CD4-positive, alpha-beta memory T cell (primary cell): Measurements from ENCODE around the gene DYNC2LI1. TPM values are rescaled to one million over a fixed set of nuclear protein-coding genes. Genes with fewer than 3 reads are reported as not detected.
A peak's percentile ranks its signal among the peaks of the same experiment; 100 is the strongest.

ENCODE experiments used
- CTCF ChIA-PET: fragments of 350-600 bp; sonication (Branson Sonifier 250); formaldehyde crosslinking; loops from one replicate; lab custom pipeline; 2021; ENCODE audit warnings: inconsistent platforms; ENCODE audit not compliant: partially characterized antibody; lab: Charles Lee
- POLR2A ChIA-PET: fragments of 350-600 bp; sonication (Branson Sonifier 250); formaldehyde crosslinking; loops from one replicate; lab custom pipeline; 2021; ENCODE audit not compliant: partially characterized antibody; lab: Charles Lee
- DNase-seq, 5 donors: peaks; one replicate each; pipeline versions ENCODE4 v3.0.0 to v3.0.0-alpha.2; 2020 to 2022; ENCODE audit warnings: mixed read lengths in 1 of 5
- H3K27ac ChIP-seq: one replicate; pipeline ENCODE4 v1.7.0; 2013; ENCODE audit warnings: low read depth, low read length
- H3K27me3 ChIP-seq: 2 replicates; pipeline ENCODE4 v1.7.0; 2013; ENCODE audit warnings: mild to moderate bottlenecking, low read length, moderate library complexity; ENCODE audit not compliant: insufficient read depth
- H3K36me3 ChIP-seq: 2 replicates; pipeline ENCODE4 v1.7.0; 2013; ENCODE audit warnings: mild to moderate bottlenecking, low read length, moderate library complexity; ENCODE audit not compliant: insufficient read depth
- H3K4me1 ChIP-seq: 2 replicates; pipeline ENCODE4 v1.7.0; 2013; ENCODE audit warnings: mild to moderate bottlenecking, low read length, moderate library complexity; ENCODE audit not compliant: insufficient read depth
- H3K4me3 ChIP-seq, 2 donors: one replicate each; pipeline ENCODE4 v1.7.0; 2013; ENCODE audit warnings: low read length in 2 of 2, mild to moderate bottlenecking in 1 of 2
- H3K9me3 ChIP-seq, 2 donors: one replicate each; pipeline ENCODE4 v1.7.0; 2013; ENCODE audit warnings: low read length in 2 of 2, control low read depth in 1 of 2; ENCODE audit not compliant: control insufficient read depth in 1 of 2
- H3K27ac Mint-ChIP-seq, 7 donors: one replicate each; pipeline ENCODE4 v1.8.0; 2020 to 2021; ENCODE audit warnings: mixed read lengths in 7 of 7, mild to moderate bottlenecking in 6 of 7, inconsistent platforms in 3 of 7, moderate library complexity in 3 of 7
- H3K27me3 Mint-ChIP-seq, 2 donors: one replicate each; pipeline ENCODE4 v1.8.0; 2020 to 2021; ENCODE audit warnings: mixed read lengths in 2 of 2
- H3K36me3 Mint-ChIP-seq, 2 donors: one replicate each; pipeline ENCODE4 v1.8.0; 2020 to 2021; ENCODE audit warnings: mixed read lengths in 2 of 2, inconsistent platforms in 1 of 2, mild to moderate bottlenecking in 1 of 2
- H3K4me1 Mint-ChIP-seq, 4 donors: one replicate each; pipeline ENCODE4 v1.8.0; 2020 to 2021; ENCODE audit warnings: mixed read lengths in 4 of 4, mild to moderate bottlenecking in 1 of 4
- H3K4me3 Mint-ChIP-seq, 8 donors: one replicate each; pipeline ENCODE4 v1.8.0; 2020 to 2021; ENCODE audit warnings: mixed read lengths in 8 of 8, mild to moderate bottlenecking in 7 of 8, moderate library complexity in 6 of 8, inconsistent platforms in 3 of 8
- H3K9me3 Mint-ChIP-seq, 8 donors: one replicate each; pipeline ENCODE4 v1.8.0; 2020 to 2021; ENCODE audit warnings: mixed read lengths in 8 of 8, mild to moderate bottlenecking in 5 of 8, inconsistent platforms in 3 of 8, moderate library complexity in 1 of 8
- intact Hi-C: fragments of 100-400 bp; cut with micrococcal nuclease; formaldehyde crosslinking; loops from one replicate; pipeline ENCODE4 v1.15.1; 2023
- polyA plus RNA-seq, 2 donors: library from polyadenylated mRNA; unstranded; fragments of 300-500 nt; fragmentation: Illumina TruSeq; gene quantifications; one replicate each; pipeline ENCODE4 v1.2.3, GENCODE V29; 2021
- total RNA-seq, 2 experiments: library from RNA; stranded (reverse); gene quantifications; one replicate each; pipeline ENCODE4 v1.2.3, GENCODE V29; 2021

Gene DYNC2LI1
- total and polyA plus RNA-seq, 4 experiments from 2014 or later, result 2.9 to 7.1 (median 4.5) TPM

DNA sequence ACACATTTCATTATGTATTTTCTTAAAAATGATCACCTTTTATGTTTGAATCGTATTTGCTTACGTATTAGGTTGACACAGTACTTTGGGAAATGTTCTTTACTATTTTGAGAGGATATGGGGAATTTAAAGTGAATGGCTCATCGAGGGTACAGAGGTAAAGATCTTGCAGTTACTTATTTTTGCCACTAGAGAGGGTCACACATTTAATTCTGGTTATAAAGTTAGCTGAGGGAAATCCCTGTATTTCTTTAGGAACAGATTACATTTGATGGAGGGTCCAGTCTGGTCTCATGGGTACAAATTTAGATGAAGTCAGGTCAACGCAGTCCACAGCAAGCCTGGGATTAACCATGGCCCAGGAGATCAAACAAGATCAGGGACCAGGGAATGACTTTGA lies 24.5 kb downstream of the DYNC2LI1 start:
- DNase-seq, result no peak
- H3K4me3 Mint-ChIP-seq, result no peak overlapping the region
- peaks cover 7 to 23% of the 10 kb centered on the region in 2 donors for H3K36me3 Mint-ChIP-seq
- Histone ChIP-seq H3K36me3 (no peaks in the 10 kb centered on the region), H3K27me3 (no peaks in the 10 kb centered on the region), H3K27ac (no peak overlapping the region), H3K9me3 (no peaks in the 10 kb centered on the region), H3K4me3 (no peak overlapping the region), H3K4me1 (no peaks in the 10 kb centered on the region)
- no peak overlapping the region for H3K27ac Mint-ChIP-seq
- no peaks in the 10 kb centered on the region for H3K27me3 Mint-ChIP-seq
- no peaks in the 10 kb centered on the region for H3K4me1 Mint-ChIP-seq
- intact Hi-C loops, result no loop called here
- H3K9me3 Mint-ChIP-seq, result no peaks in the 10 kb centered on the region
- ChIA-PET POLR2A (no interaction called here), CTCF (no interaction called here)

DNA sequence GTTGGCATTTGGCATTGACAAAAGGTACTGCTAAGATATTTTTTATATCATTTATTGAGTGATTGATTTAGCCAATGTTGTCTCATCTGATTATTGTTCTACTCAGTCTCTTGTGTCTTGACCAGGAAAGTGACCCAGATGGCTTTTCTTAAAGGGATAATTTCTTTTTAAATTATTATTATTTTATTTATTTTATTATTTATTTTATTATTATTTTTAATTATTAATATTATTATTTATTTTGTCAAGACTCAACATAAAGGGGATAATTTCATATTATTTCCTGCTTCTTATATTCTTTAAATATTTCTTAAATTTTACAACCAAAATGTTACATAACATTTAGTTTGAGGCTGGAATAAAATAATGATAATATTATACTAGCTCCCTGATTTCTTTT lies 27.1 kb downstream of the DYNC2LI1 start:
- Mint-ChIP-seq H3K4me1 (no peaks in the 10 kb centered on the region), H3K27me3 (no peaks in the 10 kb centered on the region), H3K36me3 (peaks cover 3 to 19% of the 10 kb centered on the region in 2 donors), H3K4me3 (no peak overlapping the region), H3K27ac (no peak overlapping the region), H3K9me3 (peaks cover 0 to 2% (median 0%) of the 10 kb centered on the region in 8 donors)
- intact Hi-C loops, result no loop called here
- H3K27me3 ChIP-seq, result no peaks in the 10 kb centered on the region
- H3K27ac ChIP-seq, result no peak overlapping the region
- no peak for DNase-seq
- no peaks in the 10 kb centered on the region for H3K9me3 ChIP-seq
- ChIA-PET POLR2A (no interaction called here), CTCF (no interaction called here)
- no peaks in the 10 kb centered on the region for H3K4me1 ChIP-seq
- H3K4me3 ChIP-seq, result no peak overlapping the region
- H3K36me3 ChIP-seq, result no peaks in the 10 kb centered on the region

DNA sequence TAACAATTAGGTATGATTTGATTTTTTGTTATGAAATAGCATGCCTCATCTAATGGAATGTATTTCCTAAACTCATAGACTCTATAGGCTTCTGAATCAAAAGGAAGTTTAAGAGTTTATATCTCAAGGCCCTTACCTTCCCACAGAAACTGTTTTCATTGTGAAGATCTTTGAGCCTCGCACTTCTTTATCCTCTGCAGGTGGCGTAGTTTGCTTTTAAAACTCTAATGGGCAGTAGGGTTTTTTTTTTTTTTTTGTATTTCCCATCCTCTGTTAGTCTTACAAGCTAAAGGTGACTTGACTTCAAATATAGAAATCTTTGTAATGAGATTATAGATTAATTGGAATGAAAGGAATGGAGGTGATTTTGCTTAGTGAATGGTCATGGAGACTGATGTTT lies 28.3 kb downstream of the DYNC2LI1 start:
- H3K4me1 ChIP-seq, result no peaks in the 10 kb centered on the region
- Mint-ChIP-seq H3K27me3 (no peaks in the 10 kb centered on the region), H3K4me1 (no peaks in the 10 kb centered on the region), H3K36me3 (peaks cover 4 to 17% of the 10 kb centered on the region in 2 donors), H3K4me3 (no peak overlapping the region), H3K9me3 (peaks cover 0 to 2% (median 0%) of the 10 kb centered on the region in 8 donors), H3K27ac (no peak overlapping the region)
- H3K36me3 ChIP-seq, result no peaks in the 10 kb centered on the region
- H3K9me3 ChIP-seq, result no peaks in the 10 kb centered on the region
- H3K27ac ChIP-seq, result no peak overlapping the region
- POLR2A ChIA-PET, result no interaction called here
- CTCF ChIA-PET, result no interaction called here
- no peaks in the 10 kb centered on the region for H3K27me3 ChIP-seq
- intact Hi-C loops, result no loop called here
- H3K4me3 ChIP-seq, result no peak overlapping the region
- DNase-seq, result no peak

DNA sequence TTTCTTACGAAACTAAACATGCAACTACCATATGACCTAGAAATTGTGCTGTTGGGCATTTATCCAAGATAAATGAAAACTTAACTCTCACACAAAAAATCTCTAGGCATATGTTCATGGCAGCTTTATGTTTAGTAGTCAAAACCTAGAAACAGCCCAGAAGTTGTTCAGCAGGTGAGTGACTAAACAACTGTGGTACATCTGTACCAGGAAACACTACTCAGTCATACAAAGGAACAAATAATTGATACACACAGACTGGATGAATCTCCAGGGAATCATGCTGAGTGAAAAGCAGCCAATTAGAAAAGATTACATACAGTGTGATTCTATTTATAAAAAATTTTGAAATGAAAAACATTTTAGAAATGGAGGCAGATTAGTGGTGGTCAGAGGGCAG lies 29.3 kb downstream of the DYNC2LI1 start:
- ChIA-PET POLR2A (no interaction called here), CTCF (no interaction called here)
- Histone ChIP-seq H3K36me3 (no peaks in the 10 kb centered on the region), H3K4me3 (no peak overlapping the region), H3K4me1 (no peaks in the 10 kb centered on the region), H3K9me3 (no peaks in the 10 kb centered on the region), H3K27me3 (no peaks in the 10 kb centered on the region), H3K27ac (no peak overlapping the region)
- DNase-seq, result no peak
- Mint-ChIP-seq H3K36me3 (peaks cover 4 to 17% of the 10 kb centered on the region in 2 donors), H3K27me3 (no peaks in the 10 kb centered on the region), H3K9me3 (peaks cover 0 to 2% (median 0%) of the 10 kb centered on the region in 8 donors), H3K27ac (peak overlapping the region in 1 of 7 donors; percentile 13), H3K4me1 (no peaks in the 10 kb centered on the region), H3K4me3 (no peak overlapping the region)
- intact Hi-C loops, result no loop called here

DNA sequence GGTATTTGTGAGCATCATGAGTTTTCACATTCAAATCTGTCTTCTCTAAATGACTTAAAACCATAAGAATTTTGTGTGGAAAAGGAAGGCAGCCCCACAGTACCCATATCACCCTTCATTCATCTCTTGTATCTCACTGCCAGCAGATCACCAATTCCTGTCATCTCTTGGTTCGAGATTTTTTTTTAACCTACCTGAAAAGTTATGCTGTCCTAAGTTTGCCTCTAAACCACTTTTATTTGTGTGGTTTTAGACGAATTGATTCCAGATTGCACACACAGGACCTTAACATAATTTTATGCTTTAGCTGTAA lies 32.8 kb downstream of the DYNC2LI1 start:
- Mint-ChIP-seq H3K27ac (no peak overlapping the region), H3K27me3 (no peaks in the 10 kb centered on the region), H3K4me1 (no peaks in the 10 kb centered on the region), H3K9me3 (peaks cover 0 to 2% (median 0%) of the 10 kb centered on the region in 8 donors), H3K4me3 (no peak overlapping the region), H3K36me3 (peaks cover 4 to 20% of the 10 kb centered on the region in 2 donors)
- no peak overlapping the region for H3K4me3 ChIP-seq
- POLR2A ChIA-PET, result no interaction called here
- CTCF ChIA-PET, result no interaction called here
- H3K27ac ChIP-seq, result no peak overlapping the region
- H3K36me3 ChIP-seq, result no peaks in the 10 kb centered on the region
- no peak for DNase-seq
- no peaks in the 10 kb centered on the region for H3K4me1 ChIP-seq
- H3K9me3 ChIP-seq, result no peaks in the 10 kb centered on the region
- intact Hi-C loops, result no loop called here
- H3K27me3 ChIP-seq, result no peaks in the 10 kb centered on the region

DNA sequence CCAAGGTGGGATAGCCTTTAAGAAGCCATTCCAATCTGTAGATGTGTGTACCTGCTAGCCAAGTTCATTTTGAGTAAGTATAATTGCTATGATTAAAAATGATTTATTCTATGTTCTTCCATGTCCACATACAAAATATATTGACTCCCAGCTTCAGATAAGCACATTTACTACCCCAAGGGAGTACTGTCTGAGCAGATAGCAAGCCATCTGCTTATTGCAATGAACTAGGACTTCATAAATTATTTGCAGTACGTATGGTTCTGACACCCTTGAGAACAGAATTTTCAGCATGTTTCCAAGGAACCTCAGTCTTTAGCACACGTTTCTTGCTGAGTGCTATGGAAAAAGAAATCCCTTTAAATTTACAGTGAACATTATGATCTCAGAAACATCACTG lies 36.6 kb downstream of the DYNC2LI1 start:
- no peak overlapping the region for H3K27ac ChIP-seq
- no peaks in the 10 kb centered on the region for H3K9me3 ChIP-seq
- H3K36me3 Mint-ChIP-seq, result peaks cover 3 to 5% of the 10 kb centered on the region in 2 donors
- H3K27ac Mint-ChIP-seq, result no peak overlapping the region
- peaks cover 0 to 2% (median 0%) of the 10 kb centered on the region in 8 donors for H3K9me3 Mint-ChIP-seq
- H3K4me1 ChIP-seq, result no peaks in the 10 kb centered on the region
- intact Hi-C loops, result no loop called here
- ChIA-PET POLR2A (no interaction called here), CTCF (no interaction called here)
- no peak for DNase-seq
- no peaks in the 10 kb centered on the region for H3K36me3 ChIP-seq
- no peaks in the 10 kb centered on the region for H3K27me3 ChIP-seq
- no peak overlapping the region for H3K4me3 Mint-ChIP-seq
- no peak overlapping the region for H3K4me3 ChIP-seq
- H3K27me3 Mint-ChIP-seq, result no peaks in the 10 kb centered on the region
- no peaks in the 10 kb centered on the region for H3K4me1 Mint-ChIP-seq

DNA sequence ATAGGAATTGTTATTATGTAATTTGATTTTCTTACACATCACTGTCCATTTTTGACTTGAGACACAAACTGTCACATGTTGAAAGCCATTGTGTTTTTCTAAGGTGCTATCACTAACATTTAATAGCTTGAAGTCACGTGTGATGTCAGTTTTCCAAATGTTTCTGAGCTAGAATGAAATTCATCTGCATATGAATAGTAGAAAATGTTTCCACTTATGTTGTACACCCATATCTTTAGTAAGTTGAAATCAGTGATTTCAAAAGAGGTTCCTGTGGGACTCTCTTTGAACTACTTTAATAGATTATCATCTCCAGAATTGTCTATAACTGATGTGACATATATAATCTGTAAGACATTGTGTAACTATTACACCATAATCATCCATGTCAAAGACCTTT lies 37.0 kb downstream of the DYNC2LI1 start:
- Histone ChIP-seq H3K4me1 (no peaks in the 10 kb centered on the region), H3K27me3 (no peaks in the 10 kb centered on the region), H3K36me3 (no peaks in the 10 kb centered on the region), H3K27ac (no peak overlapping the region), H3K9me3 (no peaks in the 10 kb centered on the region), H3K4me3 (no peak overlapping the region)
- ChIA-PET CTCF (no interaction called here), POLR2A (no interaction called here)
- H3K27ac Mint-ChIP-seq, result no peak overlapping the region
- no peaks in the 10 kb centered on the region for H3K27me3 Mint-ChIP-seq
- no peak overlapping the region for H3K4me3 Mint-ChIP-seq
- H3K4me1 Mint-ChIP-seq, result no peaks in the 10 kb centered on the region
- H3K9me3 Mint-ChIP-seq, result peaks cover 0 to 2% (median 0%) of the 10 kb centered on the region in 8 donors
- no peak for DNase-seq
- intact Hi-C loops, result no loop called here
- peaks cover 3% of the 10 kb centered on the region in 2 donors for H3K36me3 Mint-ChIP-seq

DNA sequence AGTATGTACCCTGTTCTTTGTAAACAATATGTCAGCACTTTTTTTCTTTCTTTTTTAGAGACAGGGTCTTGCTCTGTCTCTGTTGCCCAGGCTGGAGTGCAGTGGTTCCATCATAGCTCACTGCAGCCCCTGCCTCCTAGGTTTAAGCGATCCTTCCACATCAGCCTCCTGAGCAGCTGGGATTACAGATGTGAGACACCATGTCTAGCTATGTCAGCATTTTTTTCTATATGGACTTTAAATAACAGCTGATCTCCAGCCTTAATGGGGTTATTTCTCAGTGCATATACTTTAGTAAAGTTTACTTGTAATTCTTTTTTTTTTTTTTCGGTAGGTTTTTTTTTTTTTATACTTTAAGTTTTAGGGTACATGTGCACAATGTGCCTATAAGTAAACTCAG lies 38.2 kb downstream of the DYNC2LI1 start:
- no peaks in the 10 kb centered on the region for H3K4me1 Mint-ChIP-seq

More for the DNA sequence above, 38.2 kb downstream of the DYNC2LI1 start:
- ChIA-PET POLR2A (no interaction called here), CTCF (no interaction called here)
- Mint-ChIP-seq H3K27me3 (no peaks in the 10 kb centered on the region), H3K27ac (no peak overlapping the region), H3K36me3 (peaks cover 2 to 3% of the 10 kb centered on the region in 2 donors), H3K4me3 (no peak overlapping the region), H3K9me3 (peaks cover 0 to 3% (median 0%) of the 10 kb centered on the region in 8 donors)
- intact Hi-C loops, result no loop called here
- Histone ChIP-seq H3K36me3 (no peaks in the 10 kb centered on the region), H3K4me3 (no peak overlapping the region), H3K9me3 (no peaks in the 10 kb centered on the region), H3K27me3 (no peaks in the 10 kb centered on the region), H3K27ac (no peak overlapping the region), H3K4me1 (no peaks in the 10 kb centered on the region)
- no peak for DNase-seq
